ENCODE measurements around the gene SMYD3. TPM values are rescaled to one million over a fixed set of nuclear protein-coding genes. Genes with fewer than 3 reads are reported as not detected.

Gene SMYD3
- total RNA-seq, 3 donors from 2014 or later (not counting 1 experiment from before 2014, with no cell fraction given) = 43.6 to 48.0 (median 46.1) TPM

- no peak for DNase-seq
- H3K4me3 ChIP-seq (ENCODE audit: low read length) = no peak overlapping the region
- H3K4me3 Mint-ChIP-seq = peak overlapping the region; percentile 28
- H3K27me3 ChIP-seq (ENCODE audit: control insufficient read depth, insufficient read depth, low read length) = no peaks in the 10 kb centered on the region
- no peak for TF ChIP-seq CTCF (IDR thresholded peaks at IDR 0.05)
- no peaks in the 10 kb centered on the region for H3K36me3 Mint-ChIP-seq
- no peak for ATAC-seq
- H3K27ac Mint-ChIP-seq = peak overlapping the region; percentile 25 to 70
- no peaks in the 10 kb centered on the region for H3K4me1 ChIP-seq (ENCODE audit: control insufficient read depth, insufficient read depth, low read length)
- intact Hi-C loops (cut with micrococcal nuclease) = no loop called here
- H3K36me3 ChIP-seq (ENCODE audit: control insufficient read depth, insufficient read depth, low read length) = no peaks in the 10 kb centered on the region
- H3K27ac ChIP-seq (ENCODE audit: low read length) = no peak overlapping the region
- H3K9me3 ChIP-seq (ENCODE audit: control insufficient read depth, insufficient read depth, low read length) = no peaks in the 10 kb centered on the region
- no peaks in the 10 kb centered on the region for H3K9me3 Mint-ChIP-seq
- H3K27me3 Mint-ChIP-seq (ENCODE audit: low read depth in 2 of 2) = no peaks in the 10 kb centered on the region
- H3K4me1 Mint-ChIP-seq = peaks cover 42 to 45% of the 10 kb centered on the region in 2 donors
- WGBS (ENCODE audit: insufficient coverage) = 45% methylated on average over 2 of the region's 4 CpGs
Observed at GRCh38 chr1:246482805-246483568, 24.1 kb downstream of the SMYD3 start.

- Mint-ChIP-seq H3K36me3 (no peaks in the 10 kb centered on the region), H3K27me3 (ENCODE audit: low read depth in 2 of 2) (no peaks in the 10 kb centered on the region), H3K4me3 (no peak overlapping the region), H3K27ac (no peak overlapping the region), H3K4me1 (peaks cover 32 to 37% of the 10 kb centered on the region in 2 donors), H3K9me3 (no peaks in the 10 kb centered on the region)
- Histone ChIP-seq H3K4me1 (ENCODE audit: control insufficient read depth, insufficient read depth, low read length) (no peaks in the 10 kb centered on the region), H3K9me3 (ENCODE audit: control insufficient read depth, insufficient read depth, low read length) (no peaks in the 10 kb centered on the region), H3K27me3 (ENCODE audit: control insufficient read depth, insufficient read depth, low read length) (no peaks in the 10 kb centered on the region), H3K4me3 (ENCODE audit: low read length) (no peak overlapping the region), H3K36me3 (ENCODE audit: control insufficient read depth, insufficient read depth, low read length) (no peaks in the 10 kb centered on the region), H3K27ac (ENCODE audit: low read length) (no peak overlapping the region)
- DNase-seq (no peak), ATAC-seq (no peak)
- intact Hi-C loops (cut with micrococcal nuclease) = no loop called here
- no peak for TF ChIP-seq CTCF (IDR thresholded peaks at IDR 0.05)
- 69% methylated on average over 2 of the region's 2 CpGs for WGBS (ENCODE audit: insufficient coverage)
Observed at GRCh38 chr1:246479061-246479460, 28.0 kb downstream of the SMYD3 start.

GRCh38 chr1:246477634-246478033 lies 29.4 kb downstream of the SMYD3 start:
- ATAC-seq (no peak), DNase-seq (no peak)
- Histone ChIP-seq H3K9me3 (ENCODE audit: control insufficient read depth, insufficient read depth, low read length) (no peaks in the 10 kb centered on the region), H3K36me3 (ENCODE audit: control insufficient read depth, insufficient read depth, low read length) (no peaks in the 10 kb centered on the region), H3K27me3 (ENCODE audit: control insufficient read depth, insufficient read depth, low read length) (no peaks in the 10 kb centered on the region), H3K4me1 (ENCODE audit: control insufficient read depth, insufficient read depth, low read length) (no peaks in the 10 kb centered on the region), H3K4me3 (ENCODE audit: low read length) (no peak overlapping the region), H3K27ac (ENCODE audit: low read length) (no peak overlapping the region)
- no peaks in the 10 kb centered on the region for H3K9me3 Mint-ChIP-seq
- peaks cover 19 to 25% of the 10 kb centered on the region in 2 donors for H3K4me1 Mint-ChIP-seq
- H3K27ac Mint-ChIP-seq = no peak overlapping the region
- no peaks in the 10 kb centered on the region for H3K27me3 Mint-ChIP-seq (ENCODE audit: low read depth in 2 of 2)
- intact Hi-C loops (cut with micrococcal nuclease) = no loop called here
- no peak overlapping the region for H3K4me3 Mint-ChIP-seq
- 84% methylated on average over 2 of the region's 2 CpGs for WGBS (ENCODE audit: insufficient coverage)
- TF ChIP-seq CTCF (IDR thresholded peaks at IDR 0.05) = no peak
- no peaks in the 10 kb centered on the region for H3K36me3 Mint-ChIP-seq

- intact Hi-C loops (cut with micrococcal nuclease) = no loop called here
- H3K27me3 Mint-ChIP-seq (ENCODE audit: low read depth in 2 of 2) = no peaks in the 10 kb centered on the region
- ATAC-seq = no peak
Observed at GRCh38 chr1:246476771-246477170, 30.3 kb downstream of the SMYD3 start.

More at GRCh38 chr1:246476771-246477170, 30.3 kb downstream of the SMYD3 start:
- no peak for TF ChIP-seq CTCF (IDR thresholded peaks at IDR 0.05)
- H3K27ac ChIP-seq (ENCODE audit: low read length) = no peak overlapping the region
- DNase-seq = no peak
- H3K4me3 Mint-ChIP-seq = no peak overlapping the region
- no peaks in the 10 kb centered on the region for H3K36me3 ChIP-seq (ENCODE audit: control insufficient read depth, insufficient read depth, low read length)
- H3K27me3 ChIP-seq (ENCODE audit: control insufficient read depth, insufficient read depth, low read length) = no peaks in the 10 kb centered on the region
- H3K9me3 ChIP-seq (ENCODE audit: control insufficient read depth, insufficient read depth, low read length) = no peaks in the 10 kb centered on the region
- peaks cover 19 to 25% of the 10 kb centered on the region in 2 donors for H3K4me1 Mint-ChIP-seq
- H3K9me3 Mint-ChIP-seq = no peaks in the 10 kb centered on the region
- no peaks in the 10 kb centered on the region for H3K36me3 Mint-ChIP-seq
- H3K4me1 ChIP-seq (ENCODE audit: control insufficient read depth, insufficient read depth, low read length) = no peaks in the 10 kb centered on the region
- no peak overlapping the region for H3K27ac Mint-ChIP-seq
- H3K4me3 ChIP-seq (ENCODE audit: low read length) = no peak overlapping the region
- 71% methylated on average over 1 of the region's 1 CpG for WGBS (ENCODE audit: insufficient coverage)

Data from natural killer cell (primary cell).